ENCODE results near the gene FAM76A. TPM values are rescaled to one million over a fixed set of nuclear protein-coding genes. Genes with fewer than 3 reads are reported as not detected.

Gene FAM76A
- total and polyA plus RNA-seq, 2 donors (not counting 3 experiments of a cell fraction or from before 2014, with no cell fraction given), result 1.8 to 12.8 TPM

DNA sequence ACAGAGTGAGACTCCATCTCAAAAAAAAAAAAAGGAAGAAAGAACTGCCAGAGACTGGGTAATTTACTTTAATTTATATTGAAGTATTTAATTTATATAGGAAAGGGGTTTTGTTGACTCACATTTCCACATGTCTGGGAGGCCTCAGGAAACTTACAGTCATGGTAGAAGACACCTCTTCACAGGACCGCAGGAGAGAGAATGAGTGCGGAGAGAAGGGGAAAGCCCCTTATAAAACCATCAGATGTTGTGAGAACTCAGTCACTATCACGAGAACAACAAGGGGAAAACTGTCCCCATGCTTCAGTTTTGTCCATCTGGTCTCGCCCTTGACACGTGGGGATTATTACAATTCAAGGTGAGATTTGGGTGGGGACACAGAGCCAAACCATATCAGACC is 79.0 kb downstream of the FAM76A start:
- BruUV-seq (replicated peaks), result no TSS peak
- POLR2A ChIA-PET, result no interaction called here
- no peaks in the 10 kb centered on the region for H3K27me3 ChIP-seq (ENCODE audit: control insufficient read depth in 2 of 2, insufficient read depth in 2 of 2, low read length in 2 of 2)
- H3K27ac ChIP-seq (ENCODE audit: insufficient read depth, low read depth, low read length), result no peak overlapping the region
- peaks cover 11 to 36% of the 10 kb centered on the region in 2 experiments for H3K36me3 ChIP-seq (ENCODE audit: control insufficient read depth in 2 of 2, extremely low read depth in 1 of 2, insufficient read depth in 2 of 2, low read length in 2 of 2)
- H3K9me3 ChIP-seq (replicated peaks; ENCODE audit: control insufficient read depth, insufficient read depth, low read length), result no peaks in the 10 kb centered on the region
- H3K79me2 ChIP-seq (ENCODE audit: control insufficient read depth, insufficient read depth, low read length), result no peaks in the 10 kb centered on the region
- H3K9ac ChIP-seq (replicated peaks; ENCODE audit: extremely low read depth, insufficient read depth, low read length), result no peak overlapping the region
- H3K4me1 ChIP-seq (ENCODE audit: control insufficient read depth, extremely low read depth, insufficient read depth, low read length), result no peaks in the 10 kb centered on the region
- intact Hi-C loops (cut with micrococcal nuclease), result no loop called here
- H3K4me3 ChIP-seq (replicated peaks in 1 of 3; ENCODE audit: insufficient read depth in 1 of 3, low read depth in 1 of 3, low read length in 3 of 3), result no peak overlapping the region
- dilution Hi-C loops (cut with MboI; ENCODE audit: extremely low pct_ligation_motif_present, low sequenced_read_pairs), result no loop called here
- H4K20me1 ChIP-seq (replicated peaks; ENCODE audit: control insufficient read depth, extremely low read depth, insufficient read depth, low read length), result no peaks in the 10 kb centered on the region
- no peak overlapping the region for H2AFZ ChIP-seq (ENCODE audit: low read depth, low read length)
- no peak for FAIRE-seq
- no peak overlapping the region for H3K4me2 ChIP-seq (ENCODE audit: insufficient read depth, low read length)
- no peaks in the 10 kb centered on the region for H3K9me1 ChIP-seq (replicated peaks; ENCODE audit: control insufficient read depth, extremely low read depth, insufficient read depth, low read length)
- CTCF ChIA-PET, result no interaction called here
- TF ChIP-seq POLR2AphosphoS5 (IDR thresholded peaks at IDR 0.05; ENCODE audit: insufficient read depth, low read depth, low read length) (no peak), POLR2A (IDR thresholded peaks at IDR 0.05; ENCODE audit: low read depth, low read length) (no peak), EZH2 (IDR thresholded peaks at IDR 0.05; ENCODE audit: borderline replicate concordance, low read depth, low read length, severe bottlenecking) (no peak), MYC (IDR thresholded peaks at IDR 0.05; ENCODE audit: low read depth, low read length) (no peak), JUN (IDR thresholded peaks at IDR 0.05; ENCODE audit: borderline replicate concordance, insufficient read depth, insufficient read length, low read depth) (no peak), GATA2 (IDR thresholded peaks at IDR 0.05; ENCODE audit: insufficient read depth, insufficient read length, low read depth, low read length) (no peak), FOS (IDR thresholded peaks at IDR 0.05; ENCODE audit: borderline replicate concordance, insufficient read depth, low read length) (no peak)
- TF ChIP-seq, protein P1, sequence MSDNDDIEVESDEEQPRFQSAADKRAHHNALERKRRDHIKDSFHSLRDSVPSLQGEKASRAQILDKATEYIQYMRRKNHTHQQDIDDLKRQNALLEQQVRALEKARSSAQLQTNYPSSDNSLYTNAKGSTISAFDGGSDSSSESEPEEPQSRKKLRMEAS (IDR thresholded peaks at IDR 0.05; ENCODE audit: insufficient read depth, insufficient read length), result no peak
- TF ChIP-seq, protein P2, sequence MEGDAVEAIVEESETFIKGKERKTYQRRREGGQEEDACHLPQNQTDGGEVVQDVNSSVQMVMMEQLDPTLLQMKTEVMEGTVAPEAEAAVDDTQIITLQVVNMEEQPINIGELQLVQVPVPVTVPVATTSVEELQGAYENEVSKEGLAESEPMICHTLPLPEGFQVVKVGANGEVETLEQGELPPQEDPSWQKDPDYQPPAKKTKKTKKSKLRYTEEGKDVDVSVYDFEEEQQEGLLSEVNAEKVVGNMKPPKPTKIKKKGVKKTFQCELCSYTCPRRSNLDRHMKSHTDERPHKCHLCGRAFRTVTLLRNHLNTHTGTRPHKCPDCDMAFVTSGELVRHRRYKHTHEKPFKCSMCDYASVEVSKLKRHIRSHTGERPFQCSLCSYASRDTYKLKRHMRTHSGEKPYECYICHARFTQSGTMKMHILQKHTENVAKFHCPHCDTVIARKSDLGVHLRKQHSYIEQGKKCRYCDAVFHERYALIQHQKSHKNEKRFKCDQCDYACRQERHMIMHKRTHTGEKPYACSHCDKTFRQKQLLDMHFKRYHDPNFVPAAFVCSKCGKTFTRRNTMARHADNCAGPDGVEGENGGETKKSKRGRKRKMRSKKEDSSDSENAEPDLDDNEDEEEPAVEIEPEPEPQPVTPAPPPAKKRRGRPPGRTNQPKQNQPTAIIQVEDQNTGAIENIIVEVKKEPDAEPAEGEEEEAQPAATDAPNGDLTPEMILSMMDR (IDR thresholded peaks at IDR 0.05; ENCODE audit: extremely low read depth in 1 of 2, insufficient read depth in 1 of 2, low read depth in 1 of 2, low read length in 2 of 2), result no peak
- no peak for DNase-seq (ENCODE audit: low read depth, low spot score)
